OCI-LY1 (cell line): Measurements from ENCODE around the gene ATF2.

Experiments used
- H2AFZ ChIP-seq: fragments of 200-600 bp; sonication (generic), shearing (Covaris generic); 2 replicates; pipeline ENCODE4 v1.6.0; 2014; ENCODE audit warnings: antibody characterized with exemption, mild to moderate bottlenecking, low read length
- H3F3A ChIP-seq: fragments of 200-600 bp; sonication (generic), shearing (Covaris generic); 2 replicates; pipeline ENCODE4 v1.6.0; 2014; ENCODE audit warnings: mild to moderate bottlenecking, antibody characterized with exemption, low read length, moderate library complexity; ENCODE audit not compliant: insufficient read depth
- H3K27ac ChIP-seq: fragments of 200-600 bp; sonication (generic); 2 replicates; pipeline ENCODE4 v1.5.1; 2014; ENCODE audit warnings: low read length, mixed run types, mild to moderate bottlenecking, low read depth; ENCODE audit not compliant: poor library complexity, severe bottlenecking
- H3K27me3 ChIP-seq: fragments of 200-600 bp; sonication (generic); 2 replicates; pipeline ENCODE4 v1.6.0; 2014; ENCODE audit warnings: antibody characterized with exemption, mild to moderate bottlenecking, low read length, moderate library complexity; ENCODE audit not compliant: insufficient read depth
- H3K36me3 ChIP-seq: fragments of 200-600 bp; sonication (generic); 2 replicates; pipeline ENCODE4 v1.6.1; 2014; ENCODE audit warnings: mild to moderate bottlenecking, antibody characterized with exemption, low read length, moderate library complexity, mixed read lengths; ENCODE audit not compliant: insufficient read depth
- H3K4me1 ChIP-seq: fragments of 200-600 bp; sonication (generic); 2 replicates; pipeline ENCODE4 v1.5.1; 2014; ENCODE audit warnings: mild to moderate bottlenecking, low read length, moderate library complexity; ENCODE audit not compliant: insufficient read depth, severe bottlenecking
- H3K4me2 ChIP-seq: fragments of 200-600 bp; sonication (generic), shearing (Covaris generic); 2 replicates; pipeline ENCODE4 v1.6.1; 2014; ENCODE audit warnings: low read length
- H3K4me3 ChIP-seq: fragments of 200-600 bp; sonication (generic); 2 replicates; pipeline ENCODE4 v1.5.1; 2014; ENCODE audit warnings: low read length, low read depth, mild to moderate bottlenecking, mixed read lengths; ENCODE audit not compliant: poor library complexity, severe bottlenecking
- H3K79me2 ChIP-seq: fragments of 200-600 bp; shearing (Covaris generic); 2 replicates; pipeline ENCODE4 v1.6.1; 2016; ENCODE audit warnings: mixed run types, low read length, mixed read lengths; ENCODE audit not compliant: insufficient read depth
- H3K9ac ChIP-seq: fragments of 200-600 bp; sonication (generic), shearing (Covaris generic); 2 replicates; pipeline ENCODE4 v1.6.1; 2014; ENCODE audit warnings: mild to moderate bottlenecking, low read length, mixed read lengths
- H3K9me2 ChIP-seq: fragments of 200-600 bp; sonication (generic), shearing (Covaris generic); 2 replicates; pipeline ENCODE4 v1.6.1; 2014; ENCODE audit warnings: low read depth, mild to moderate bottlenecking, low read length, mixed read lengths
- H3K9me3 ChIP-seq: fragments of 200-600 bp; shearing (Covaris generic); 2 replicates; pipeline ENCODE4 v1.6.1; 2014; ENCODE audit warnings: low read length, mixed read lengths
- H4K20me1 ChIP-seq: fragments of 200-600 bp; sonication (generic), shearing (Covaris generic); 2 replicates; pipeline ENCODE4 v1.6.0; 2016; ENCODE audit warnings: mild to moderate bottlenecking, low read length; ENCODE audit not compliant: insufficient read depth
- CTCF ChIP-seq: fragments of 200-600 bp; sonication (generic), shearing (Covaris generic); IDR thresholded peaks from 2 replicates; pipeline ENCODE4 v1.5.1; 2017; ENCODE audit warnings: mild to moderate bottlenecking, antibody characterized with exemption, low read length, moderate library complexity, mixed read lengths
- EZH2 ChIP-seq: fragments of 200-600 bp; sonication (generic), shearing (Covaris generic); IDR thresholded peaks from 2 replicates; pipeline ENCODE4 v1.8.0; 2017; ENCODE audit warnings: borderline replicate concordance, mixed run types, mild to moderate bottlenecking, antibody characterized with exemption, low read length, moderate library complexity, mixed read lengths

Gene ATF2

DNA sequence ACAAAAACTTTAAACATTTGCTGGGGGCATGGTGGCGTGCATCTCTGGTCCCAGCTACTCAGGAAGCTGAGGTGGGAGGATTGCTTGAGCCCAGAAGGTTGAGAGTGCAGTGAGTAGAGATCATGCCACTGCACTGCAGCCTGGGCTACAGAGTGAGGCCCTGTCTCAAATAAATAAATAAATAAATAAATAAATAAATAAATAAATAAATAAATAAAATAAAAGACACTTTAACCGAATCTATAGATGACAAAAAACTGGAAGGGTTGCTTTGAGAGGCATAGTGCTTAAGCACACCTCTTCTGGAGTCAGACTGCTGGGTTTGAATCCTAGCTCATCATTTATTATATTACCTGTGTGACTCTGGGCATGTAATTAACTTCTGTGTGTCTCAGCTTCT is 141.6 kb downstream of the ATF2 start:
- no peaks in the 10 kb centered on the region for H3K36me3 ChIP-seq
- H3K27me3 ChIP-seq: no peaks in the 10 kb centered on the region
- no peak overlapping the region for H3K27ac ChIP-seq
- no peaks in the 10 kb centered on the region for H3K9me2 ChIP-seq
- no peaks in the 10 kb centered on the region for H4K20me1 ChIP-seq
- no peak overlapping the region for H2AFZ ChIP-seq
- no peaks in the 10 kb centered on the region for H3K9me3 ChIP-seq
- H3K79me2 ChIP-seq: no peaks in the 10 kb centered on the region
- H3K4me2 ChIP-seq: no peak overlapping the region
- no peaks in the 10 kb centered on the region for H3F3A ChIP-seq
- no peak for TF ChIP-seq CTCF
- TF ChIP-seq EZH2: no peak
- no peaks in the 10 kb centered on the region for H3K4me1 ChIP-seq
- H3K9ac ChIP-seq: no peak overlapping the region
- no peak overlapping the region for H3K4me3 ChIP-seq

DNA sequence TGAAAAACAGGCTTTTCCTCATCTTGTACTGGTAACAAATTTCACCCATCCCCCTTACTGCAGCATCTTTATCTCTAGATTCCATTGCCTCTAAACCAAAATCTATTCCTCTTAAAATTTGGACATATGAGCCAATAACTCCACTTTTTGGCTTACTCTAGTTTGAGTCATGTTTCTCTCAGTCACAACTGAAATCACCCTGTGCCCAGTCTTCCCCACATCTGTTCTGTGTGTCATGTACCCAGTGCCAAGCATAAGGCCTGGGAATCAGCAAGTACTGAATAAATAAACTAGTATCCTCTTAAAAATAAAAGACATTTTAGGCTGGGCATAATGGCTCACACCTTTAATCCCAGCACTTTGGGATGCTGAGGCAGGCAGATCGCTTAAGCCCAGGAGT is 142.1 kb downstream of the ATF2 start:
- Histone ChIP-seq H3K9ac (no peak overlapping the region), H3K9me2 (no peaks in the 10 kb centered on the region), H4K20me1 (no peaks in the 10 kb centered on the region), H3K36me3 (no peaks in the 10 kb centered on the region), H3K27ac (no peak overlapping the region), H3K4me2 (no peak overlapping the region), H3K9me3 (no peaks in the 10 kb centered on the region), H3K79me2 (no peaks in the 10 kb centered on the region), H3F3A (no peaks in the 10 kb centered on the region), H3K4me1 (no peaks in the 10 kb centered on the region), H3K4me3 (no peak overlapping the region), H2AFZ (no peak overlapping the region), H3K27me3 (no peaks in the 10 kb centered on the region)
- TF ChIP-seq CTCF (no peak), EZH2 (no peak)

DNA sequence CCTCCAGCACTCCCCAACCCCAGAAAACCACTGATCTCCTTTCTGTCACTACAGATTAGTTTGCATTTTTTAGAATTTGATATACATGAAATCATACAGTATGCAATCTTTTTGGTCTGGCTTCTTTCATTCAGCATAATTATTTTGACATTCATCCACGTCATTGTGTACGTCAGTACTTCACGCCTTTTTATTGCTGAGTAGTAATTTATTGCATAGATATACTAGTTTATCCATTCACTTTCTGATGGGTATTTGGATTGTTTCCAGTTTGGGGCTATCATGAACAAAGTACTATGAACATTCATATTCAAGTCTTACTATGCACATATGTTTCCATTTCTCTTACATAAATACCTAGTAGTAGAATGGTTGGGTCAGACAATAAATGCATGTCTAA is 142.8 kb downstream of the ATF2 start:
- no peaks in the 10 kb centered on the region for H4K20me1 ChIP-seq
- H3K9ac ChIP-seq: no peak overlapping the region
- no peaks in the 10 kb centered on the region for H3K9me2 ChIP-seq
- H3K4me3 ChIP-seq: no peak overlapping the region
- no peak overlapping the region for H3K4me2 ChIP-seq
- no peak overlapping the region for H2AFZ ChIP-seq
- H3K9me3 ChIP-seq: no peaks in the 10 kb centered on the region
- H3K4me1 ChIP-seq: no peaks in the 10 kb centered on the region
- no peaks in the 10 kb centered on the region for H3F3A ChIP-seq
- H3K79me2 ChIP-seq: no peaks in the 10 kb centered on the region
- H3K27ac ChIP-seq: no peak overlapping the region
- TF ChIP-seq CTCF (no peak), EZH2 (no peak)
- no peaks in the 10 kb centered on the region for H3K36me3 ChIP-seq
- no peaks in the 10 kb centered on the region for H3K27me3 ChIP-seq
